Subcutaneous abdominal adipose tissue (tissue), 5 donors: ENCODE results near the gene MFSD1.

Source experiments
- H3K27ac ChIP-seq: one replicate; pipeline ENCODE4 v1.7.0; 2013; ENCODE audit warnings: low read depth, mild to moderate bottlenecking, inconsistent platforms, low read length, moderate library complexity
- H3K27me3 ChIP-seq, 5 donors: one replicate each; pipeline ENCODE4 v1.7.0; 2013; ENCODE audit warnings: low read length in 5 of 5, inconsistent platforms in 1 of 5; ENCODE audit not compliant: control insufficient read depth in 5 of 5, insufficient read depth in 4 of 5
- H3K36me3 ChIP-seq, 5 donors: one replicate each; pipeline ENCODE4 v1.7.0; 2013; ENCODE audit warnings: low read length in 5 of 5; ENCODE audit not compliant: control insufficient read depth in 5 of 5, insufficient read depth in 5 of 5
- H3K4me1 ChIP-seq, 5 donors: one replicate each; pipeline ENCODE4 v1.7.0; 2013; ENCODE audit warnings: low read length in 5 of 5, mild to moderate bottlenecking in 3 of 5, moderate library complexity in 1 of 5; ENCODE audit not compliant: control insufficient read depth in 5 of 5, insufficient read depth in 5 of 5
- H3K4me3 ChIP-seq, 5 donors: one replicate each; pipeline ENCODE4 v1.7.0; 2013; ENCODE audit warnings: low read length in 5 of 5, low read depth in 1 of 5
- H3K9ac ChIP-seq, 5 donors: one replicate each; pipeline ENCODE4 v1.7.0; 2013; ENCODE audit warnings: low read length in 5 of 5, mild to moderate bottlenecking in 4 of 5, moderate library complexity in 3 of 5
- H3K9me3 ChIP-seq, 5 donors: one replicate each; pipeline ENCODE4 v1.7.0; 2013; ENCODE audit warnings: low read length in 5 of 5; ENCODE audit not compliant: control insufficient read depth in 5 of 5
- donor health status: healthy.
- donor health status: healthy.
- donor health status: healthy.
- donor health status: healthy.
- donor health status: healthy.

Gene MFSD1

DNA sequence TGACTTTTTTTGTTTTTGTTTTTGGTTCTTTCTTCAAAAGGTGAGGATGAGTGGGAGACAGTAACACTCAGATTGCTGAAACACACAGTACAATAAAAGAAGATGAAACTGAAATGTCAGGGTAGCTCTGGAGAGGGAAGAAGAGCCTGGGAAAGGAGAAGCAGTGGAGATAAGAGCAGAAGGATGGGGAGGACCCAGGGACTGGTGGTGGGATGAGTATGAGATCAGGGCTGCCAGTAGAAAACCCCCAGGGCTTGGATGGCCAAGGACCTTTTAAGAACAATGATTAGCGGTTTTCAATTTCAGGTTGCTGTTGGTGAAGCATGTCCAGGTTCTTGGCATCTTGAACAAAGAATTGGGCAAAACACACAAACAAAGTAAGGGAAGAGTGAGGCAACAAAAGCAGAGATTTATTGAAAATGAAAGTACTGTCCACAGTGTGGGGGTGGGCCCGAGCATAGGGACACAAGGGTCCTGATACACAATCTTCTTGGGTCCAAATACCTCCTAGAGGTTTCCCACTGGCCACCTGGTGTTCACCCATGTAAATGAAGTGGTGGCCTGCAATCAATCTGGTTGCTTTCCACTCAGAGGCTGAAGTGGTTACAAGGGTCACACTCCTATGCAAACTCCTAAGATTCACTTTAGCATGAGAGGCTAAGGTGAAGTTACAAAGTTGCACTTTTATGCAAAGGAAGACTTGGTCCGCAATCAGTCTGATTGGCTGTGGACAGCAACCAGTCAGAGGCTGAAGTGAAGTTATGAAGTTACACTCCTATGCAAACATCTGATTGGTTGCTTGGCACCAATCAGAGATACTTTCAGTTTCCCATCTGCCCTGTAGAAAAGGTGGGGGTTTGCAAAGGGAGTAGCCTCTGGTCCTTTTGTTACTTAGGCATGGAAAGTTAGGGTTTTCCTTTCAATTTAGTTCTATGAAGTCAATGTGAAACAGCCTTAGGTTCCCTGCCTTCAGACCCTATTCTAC, 26.1 kb upstream of the MFSD1 start:
- peaks cover 0 to 22% (median 22%) of the 10 kb centered on the region in 5 donors for H3K4me1 ChIP-seq
- no peak overlapping the region for H3K9ac ChIP-seq
- no peak overlapping the region for H3K27ac ChIP-seq
- no peaks in the 10 kb centered on the region for H3K9me3 ChIP-seq
- no peaks in the 10 kb centered on the region for H3K27me3 ChIP-seq
- H3K36me3 ChIP-seq = no peaks in the 10 kb centered on the region
- H3K4me3 ChIP-seq = no peak overlapping the region

DNA sequence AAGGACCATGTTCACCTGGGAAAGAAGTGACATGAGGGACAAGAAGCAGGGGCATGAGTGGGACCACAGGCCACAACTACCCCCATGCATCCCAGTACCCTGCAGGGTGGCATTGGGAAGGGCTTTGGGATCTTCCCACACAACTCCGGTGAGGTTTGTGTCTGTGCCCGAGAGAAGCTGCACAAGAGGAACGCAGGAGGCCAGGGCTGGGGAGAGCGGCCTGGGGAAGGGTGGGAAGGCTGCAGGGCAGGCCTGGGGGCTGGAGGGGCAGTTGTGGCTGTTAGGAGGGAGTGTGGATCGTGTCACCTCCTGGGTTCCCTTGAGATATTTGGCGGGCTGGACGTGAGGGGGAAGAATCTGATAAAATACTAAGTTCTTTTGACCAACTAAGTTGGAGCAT, 25.3 kb upstream of the MFSD1 start:
- Histone ChIP-seq H3K9ac (no peak overlapping the region), H3K4me3 (no peak overlapping the region), H3K27ac (no peak overlapping the region), H3K9me3 (no peaks in the 10 kb centered on the region), H3K4me1 (peaks cover 0 to 19% (median 14%) of the 10 kb centered on the region in 5 donors), H3K27me3 (no peaks in the 10 kb centered on the region), H3K36me3 (no peaks in the 10 kb centered on the region)

DNA sequence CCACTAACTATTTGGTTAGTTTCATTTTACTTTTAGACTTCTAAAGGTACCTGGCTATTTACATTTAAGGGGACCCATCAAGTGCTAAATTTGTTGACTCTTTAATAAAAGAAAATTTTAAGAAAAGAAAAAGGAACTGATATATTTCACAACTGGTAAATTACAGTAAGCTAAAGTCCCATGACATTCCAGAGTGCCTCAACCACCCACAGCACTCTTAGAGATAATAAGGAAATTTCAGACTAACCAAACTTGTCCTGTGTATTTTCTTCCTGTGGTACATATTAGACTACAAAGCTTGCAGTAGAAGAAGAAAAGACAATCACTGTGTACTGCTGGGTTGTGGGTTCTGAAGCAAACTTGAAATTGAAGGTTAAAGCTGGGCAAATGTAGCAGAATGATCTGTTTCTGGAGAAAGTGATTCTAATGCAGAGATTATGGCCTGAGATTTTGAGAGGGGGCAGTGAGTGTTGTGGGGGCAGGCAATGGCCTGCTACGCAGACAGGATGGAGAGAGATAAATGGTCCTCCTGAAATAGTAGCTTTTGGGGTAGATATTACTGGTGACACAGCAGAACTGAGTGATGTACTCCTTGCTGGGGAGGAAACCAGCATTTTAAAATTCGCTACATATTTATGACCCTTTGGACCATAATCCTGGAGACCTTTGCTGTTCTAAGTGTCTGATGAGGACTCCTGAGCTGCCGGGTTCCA, 24.5 kb upstream of the MFSD1 start:
- Histone ChIP-seq H3K9ac (no peak overlapping the region), H3K9me3 (no peaks in the 10 kb centered on the region), H3K36me3 (no peaks in the 10 kb centered on the region), H3K4me1 (peaks cover 0 to 12% (median 7%) of the 10 kb centered on the region in 5 donors), H3K4me3 (no peak overlapping the region), H3K27me3 (no peaks in the 10 kb centered on the region), H3K27ac (no peak overlapping the region)

DNA sequence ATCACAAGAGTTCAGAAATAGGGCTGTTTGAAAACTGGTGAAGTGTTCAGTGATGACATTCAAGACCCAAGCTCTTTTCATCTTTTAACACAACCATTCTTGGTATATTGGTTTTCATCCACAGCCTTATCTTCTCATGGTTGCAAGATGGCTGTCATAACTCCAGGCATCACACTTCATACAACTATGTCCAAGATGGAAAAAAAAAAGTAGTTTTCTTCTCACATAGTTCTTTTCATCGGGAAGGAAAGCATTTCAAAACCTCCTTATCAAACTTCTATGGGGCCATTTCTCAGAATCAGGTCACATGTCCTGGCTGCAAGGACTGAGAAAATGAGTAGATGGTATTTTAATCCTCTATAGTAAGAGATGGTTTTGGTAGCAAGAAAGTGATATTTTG, 21.1 kb upstream of the MFSD1 start:
- no peak overlapping the region for H3K4me3 ChIP-seq
- H3K36me3 ChIP-seq = no peaks in the 10 kb centered on the region
- H3K4me1 ChIP-seq = peaks cover 0 to 12% (median 1%) of the 10 kb centered on the region in 5 donors
- no peak overlapping the region for H3K9ac ChIP-seq
- no peaks in the 10 kb centered on the region for H3K9me3 ChIP-seq
- no peaks in the 10 kb centered on the region for H3K27me3 ChIP-seq
- no peak overlapping the region for H3K27ac ChIP-seq

DNA sequence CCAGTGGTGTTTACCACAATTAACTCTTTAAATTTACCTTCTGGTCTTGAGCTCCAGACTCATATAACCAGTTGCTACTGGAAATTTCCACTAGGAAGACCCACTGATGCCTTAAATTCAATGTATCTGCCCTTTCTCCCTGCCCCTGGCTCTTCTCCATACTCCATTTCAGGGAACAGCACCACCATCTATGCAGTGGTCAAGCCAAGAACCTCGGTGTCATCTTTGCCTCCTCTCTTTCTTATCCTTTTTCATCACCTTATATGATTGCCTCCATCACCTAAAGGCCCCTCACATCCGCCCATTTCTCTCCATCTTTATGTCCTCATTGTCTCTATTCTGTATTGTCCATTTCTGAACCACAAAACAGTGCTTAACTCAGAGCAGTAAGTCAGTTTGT, 20.7 kb upstream of the MFSD1 start:
- Histone ChIP-seq H3K36me3 (no peaks in the 10 kb centered on the region), H3K27ac (no peak overlapping the region), H3K9ac (no peak overlapping the region), H3K9me3 (no peaks in the 10 kb centered on the region), H3K27me3 (no peaks in the 10 kb centered on the region), H3K4me1 (peaks cover 0 to 12% (median 0%) of the 10 kb centered on the region in 5 donors), H3K4me3 (no peak overlapping the region)

- H3K4me1 ChIP-seq = peaks cover 0 to 7% (median 0%) of the 10 kb centered on the region in 5 donors
- no peaks in the 10 kb centered on the region for H3K36me3 ChIP-seq
- no peak overlapping the region for H3K9ac ChIP-seq
- H3K9me3 ChIP-seq = no peaks in the 10 kb centered on the region
- no peaks in the 10 kb centered on the region for H3K27me3 ChIP-seq
- H3K27ac ChIP-seq = no peak overlapping the region
- no peak overlapping the region for H3K4me3 ChIP-seq
Observed at GRCh38 chr3:158781849-158782248, 20.0 kb upstream of the MFSD1 start.

GRCh38 chr3:158782283-158782989, 19.4 kb upstream of the MFSD1 start:
- Histone ChIP-seq H3K4me3 (no peak overlapping the region), H3K27ac (no peak overlapping the region), H3K9ac (no peak overlapping the region), H3K27me3 (no peaks in the 10 kb centered on the region), H3K9me3 (peaks cover 0 to 3% (median 0%) of the 10 kb centered on the region in 5 donors), H3K36me3 (no peaks in the 10 kb centered on the region), H3K4me1 (peaks cover 0 to 5% (median 0%) of the 10 kb centered on the region in 5 donors)

- Histone ChIP-seq H3K36me3 (no peaks in the 10 kb centered on the region), H3K9ac (no peak overlapping the region), H3K27me3 (no peaks in the 10 kb centered on the region), H3K4me3 (no peak overlapping the region), H3K9me3 (peaks cover 0 to 3% (median 0%) of the 10 kb centered on the region in 5 donors), H3K27ac (no peak overlapping the region), H3K4me1 (peaks cover 0 to 5% (median 0%) of the 10 kb centered on the region in 5 donors)
Observed at GRCh38 chr3:158783051-158783450, 18.8 kb upstream of the MFSD1 start.

- Histone ChIP-seq H3K36me3 (no peaks in the 10 kb centered on the region), H3K27ac (no peak overlapping the region), H3K27me3 (no peaks in the 10 kb centered on the region), H3K9ac (no peak overlapping the region), H3K4me1 (peaks cover 2 to 7% (median 2%) of the 10 kb centered on the region in 5 donors), H3K9me3 (peaks cover 0 to 3% (median 0%) of the 10 kb centered on the region in 5 donors), H3K4me3 (no peak overlapping the region)
Observed at GRCh38 chr3:158785972-158786371, 15.9 kb upstream of the MFSD1 start.
